Stimulated activated CD4-positive, alpha-beta T cell treated with anti-CD3 and anti-CD28 coated beads, Interleukin-2, amount 100 ng/mL, for 48 hours (primary cell): Measurements from ENCODE around the gene DCST1.

Source experiments
- DNase-seq, 2 donors: peaks; one replicate each; pipeline ENCODE4 v3.0.0-alpha.2; 2020

DCST1 gene

DNA sequence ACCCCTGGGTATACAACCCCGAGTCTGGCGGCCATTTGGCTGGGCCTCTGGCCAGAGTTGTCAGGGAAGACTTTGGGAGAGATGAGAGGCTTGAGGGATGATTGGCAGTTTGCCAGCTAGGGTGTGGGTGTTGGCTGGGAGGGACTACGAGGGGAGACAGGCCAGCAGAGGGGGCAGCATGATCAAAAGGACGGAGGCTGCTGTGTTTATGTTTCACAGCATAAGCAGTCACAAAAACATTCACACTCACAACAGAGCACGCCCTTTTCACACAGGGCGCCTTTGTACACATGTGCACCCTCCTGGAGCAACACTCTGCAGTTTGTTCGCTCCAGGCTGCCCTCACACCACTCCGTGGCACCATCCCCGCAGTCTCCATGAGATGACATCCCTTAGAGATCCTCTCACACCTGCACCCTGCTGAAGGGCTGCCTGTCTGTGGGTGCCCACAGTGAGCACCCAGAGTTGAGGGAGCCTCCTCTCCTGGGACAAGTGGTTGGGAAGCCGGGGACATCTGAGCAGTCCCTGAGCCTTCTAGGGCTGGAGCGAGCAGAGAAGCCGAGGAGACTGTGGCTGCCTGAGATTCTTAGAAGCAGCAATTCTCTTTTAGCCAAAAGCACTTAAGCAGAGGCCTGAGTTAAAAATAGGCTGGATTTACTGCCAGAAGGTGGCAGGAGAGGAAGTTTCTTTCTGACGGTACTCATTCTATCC is 60.4 kb downstream of the DCST1 start:
- no peak for DNase-seq

DNA sequence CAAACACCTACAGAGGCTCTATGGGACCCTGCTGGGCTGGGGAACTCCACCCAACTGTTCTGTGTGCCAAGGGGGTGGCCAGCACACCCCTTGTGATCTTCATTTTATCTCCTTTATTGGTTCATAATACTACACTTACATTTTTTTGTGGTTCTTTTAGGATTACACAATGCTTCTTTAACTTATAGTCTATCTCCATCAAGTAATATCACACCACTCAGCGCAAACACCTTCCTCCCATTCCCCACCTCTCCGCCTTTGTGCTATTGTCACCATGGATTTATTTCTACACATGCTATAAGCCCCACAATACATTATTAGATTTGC is 61.0 kb downstream of the DCST1 start:
- DNase-seq = no peak

DNA sequence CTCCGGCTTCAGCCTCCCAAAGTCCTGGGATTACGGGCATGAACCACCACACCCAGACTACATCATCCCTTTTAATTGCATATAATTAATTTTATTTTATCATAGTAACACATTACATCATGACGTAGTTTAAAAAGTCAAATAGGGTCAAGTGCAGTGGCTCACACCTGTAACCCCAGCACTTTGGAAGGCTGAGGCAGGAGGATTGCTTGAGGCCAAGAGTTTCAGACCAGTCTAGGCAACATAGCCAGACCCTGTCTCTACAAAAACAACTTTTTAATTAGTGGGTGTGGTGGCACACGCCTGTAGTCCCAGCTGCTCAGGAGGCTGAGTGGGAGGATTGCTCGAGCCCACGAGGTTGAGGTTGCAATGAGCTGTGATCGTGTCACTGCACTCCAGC is 65.7 kb downstream of the DCST1 start:
- no peak for DNase-seq
